ENCODE data around the gene GARIN3.
A peak's percentile ranks its signal among the peaks of the same experiment; 100 is the strongest.

The GARIN3 gene

GRCh38 chr5:157142317-157143126, 23.5 kb downstream of the GARIN3 start, which contains the start of gene MED7:
Gene MED7 (minus strand): TSS chr5:157142865. CDS start chr5:157139431, 3,434 bp downstream.
- FAIRE-seq = peak; percentile 97

DNA sequence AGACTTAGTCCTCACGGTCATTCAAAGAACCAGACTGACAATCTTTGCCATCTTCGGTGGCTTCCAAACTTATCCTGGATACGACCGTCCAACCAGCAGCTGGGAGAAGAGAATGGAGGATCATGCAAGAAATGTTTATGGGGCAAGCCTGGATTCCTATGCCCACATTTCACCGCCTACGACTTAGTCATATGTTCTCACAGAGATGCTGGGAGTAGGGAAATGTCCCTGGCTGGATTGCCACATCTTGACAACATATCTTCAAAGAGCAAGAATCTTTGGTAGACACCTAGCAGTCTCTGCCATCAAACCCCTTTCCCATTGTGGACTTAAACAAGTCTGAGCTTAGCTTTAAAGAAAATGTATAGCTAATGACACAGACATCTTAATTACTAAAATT, 28.4 kb downstream of the GARIN3 start:
- no peak for FAIRE-seq

DNA sequence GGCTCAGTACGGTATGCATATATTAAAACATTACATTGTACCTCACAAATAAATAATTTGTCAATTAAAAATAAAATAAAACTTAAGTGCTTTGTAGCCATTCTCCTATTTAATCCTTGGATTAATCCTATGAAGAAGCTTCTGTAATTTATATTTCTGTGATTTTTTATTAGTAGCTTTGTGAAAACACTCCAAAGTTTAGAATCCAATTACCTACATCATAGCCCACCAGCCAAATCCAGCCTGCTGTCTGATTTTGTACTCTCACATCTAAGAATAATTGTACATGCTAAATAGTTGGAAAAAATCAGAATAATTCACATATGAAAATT, 33.8 kb downstream of the GARIN3 start:
- no peak for FAIRE-seq

DNA sequence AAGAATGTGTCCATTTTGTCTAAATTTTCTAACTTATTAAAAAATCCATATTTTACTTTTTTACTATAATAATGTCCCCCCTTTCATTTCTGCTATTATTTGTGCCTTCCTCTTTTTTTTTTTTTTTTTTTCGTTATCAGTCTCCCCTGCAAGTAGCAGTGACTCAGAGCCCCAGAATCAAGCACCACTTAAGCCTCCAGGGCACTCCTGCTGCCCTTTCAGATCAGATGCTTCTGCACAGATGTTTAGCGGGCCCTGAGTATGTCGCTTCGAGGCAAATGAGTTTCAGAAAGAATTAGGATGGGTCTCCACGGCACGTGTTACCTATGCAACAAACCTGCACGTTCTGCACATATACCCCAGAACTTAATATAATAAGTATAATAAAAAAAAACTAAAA, 35.1 kb downstream of the GARIN3 start:
- no peak for FAIRE-seq

DNA sequence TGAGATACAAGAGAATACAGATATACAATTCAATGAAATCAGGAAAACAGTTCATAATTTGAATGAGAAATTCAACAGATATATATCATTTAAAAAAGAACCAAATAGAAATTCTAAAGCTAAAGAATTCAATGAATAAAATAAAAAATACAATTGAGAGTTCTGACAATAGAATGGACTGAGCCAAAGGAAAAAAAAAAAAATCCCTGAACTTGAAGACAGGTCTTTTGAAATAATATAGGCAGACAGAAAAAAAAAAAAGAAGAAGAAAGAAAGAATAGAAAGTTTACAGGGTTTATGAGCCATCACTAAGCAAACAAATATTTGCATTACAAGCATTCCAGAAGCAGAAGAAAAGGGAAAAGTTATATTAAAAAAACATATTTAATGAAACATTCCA, 44.4 kb downstream of the GARIN3 start:
- FAIRE-seq = no peak

GRCh38 chr5:157120102-157120501, 46.0 kb downstream of the GARIN3 start:
- no peak for FAIRE-seq

- no peak for FAIRE-seq
Observed at GRCh38 chr5:157116483-157116954, 49.5 kb downstream of the GARIN3 start.

DNA sequence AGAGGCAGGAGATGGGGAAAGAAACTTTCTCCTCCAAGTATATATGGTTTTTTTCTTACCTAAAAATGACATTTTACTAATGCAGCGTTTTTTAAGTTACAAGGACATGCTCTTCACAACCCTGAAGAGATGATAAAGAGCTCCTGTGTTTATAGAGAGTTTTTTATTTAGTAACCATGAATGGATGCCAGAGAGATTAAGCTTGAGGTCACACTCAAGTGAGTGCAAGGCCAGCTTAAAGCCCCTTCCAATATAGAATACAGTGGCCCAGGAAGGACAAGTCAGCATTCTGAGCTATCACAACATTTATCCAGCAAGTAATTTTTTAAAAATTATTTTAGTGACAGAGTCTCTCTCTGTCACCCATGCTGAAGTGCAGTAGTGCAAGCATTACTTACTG, 50.6 kb downstream of the GARIN3 start:
- FAIRE-seq = no peak

GRCh38 chr5:157115012-157115411, 51.1 kb downstream of the GARIN3 start:
- FAIRE-seq = no peak

GRCh38 chr5:157113002-157113401, 53.1 kb downstream of the GARIN3 start:
- no peak for FAIRE-seq

All from TTC549 (cell line).